ENCODE measurements around the gene EGFL7. TPM values are rescaled to one million over a fixed set of nuclear protein-coding genes. Genes with fewer than 3 reads are reported as not detected.

EGFL7 gene
- total RNA-seq, 4 donors from 2014 or later, result 38.4 to 143 (median 81.6) TPM

- intact Hi-C loops (cut with DNase I), result no loop called here
These were observed 43.9 kb upstream of the EGFL7 start for GRCh38 chr9:136618580-136619547.

GRCh38 chr9:136619742-136620440 is 42.8 kb upstream of the EGFL7 start:
- TF ChIP-seq POLR2A (IDR thresholded peaks at IDR 0.05), result no peak
- no peak for TF ChIP-seq CTCF (IDR thresholded peaks at IDR 0.05)
- Histone ChIP-seq H3K4me1 (peaks cover 5 to 17% of the 10 kb centered on the region in 2 donors), H3K27me3 (no peaks in the 10 kb centered on the region), H3K9me3 (no peaks in the 10 kb centered on the region), H3K4me3 (replicated peaks in 1 of 3) (no peak overlapping the region), H3K27ac (no peak overlapping the region), H3K36me3 (no peaks in the 10 kb centered on the region)
- peak; percentile 36 to 39 for DNase-seq
- intact Hi-C loops (cut with DNase I), result no loop called here
- 70 to 78% methylated on average over 2 to 15 of the region's 26 CpGs for WGBS, 2 donors

More at GRCh38 chr9:136618580-136619547, 43.9 kb upstream of the EGFL7 start:
- H3K9me3 ChIP-seq, result no peaks in the 10 kb centered on the region
- 80 to 93% methylated on average over 5 to 22 of the region's 27 CpGs for WGBS, 2 donors
- peaks cover 0 to 17% of the 10 kb centered on the region in 2 donors for H3K4me1 ChIP-seq
- no peaks in the 10 kb centered on the region for H3K27me3 ChIP-seq
- no peaks in the 10 kb centered on the region for H3K36me3 ChIP-seq
- H3K4me3 ChIP-seq (replicated peaks in 1 of 3), result no peak overlapping the region
- DNase-seq, result no peak
- H3K27ac ChIP-seq, result no peak overlapping the region
- TF ChIP-seq CTCF (IDR thresholded peaks at IDR 0.05) (no peak), POLR2A (IDR thresholded peaks at IDR 0.05) (no peak)

GRCh38 chr9:136620441-136621018 is 42.2 kb upstream of the EGFL7 start:
- DNase-seq, result no peak
- no peaks in the 10 kb centered on the region for H3K27me3 ChIP-seq
- H3K27ac ChIP-seq, result no peak overlapping the region
- H3K36me3 ChIP-seq, result no peaks in the 10 kb centered on the region
- intact Hi-C loops (cut with DNase I), result no loop called here
- H3K4me3 ChIP-seq (replicated peaks in 1 of 3), result no peak overlapping the region
- H3K4me1 ChIP-seq, result peaks cover 11 to 21% of the 10 kb centered on the region in 2 donors
- WGBS, 2 donors, result 92% methylated on average over 5 of the region's 29 CpGs; no CpG with 5 or more reads in 1 of the 2 donors
- no peaks in the 10 kb centered on the region for H3K9me3 ChIP-seq
- no peak for TF ChIP-seq POLR2A (IDR thresholded peaks at IDR 0.05)
- no peak for TF ChIP-seq CTCF (IDR thresholded peaks at IDR 0.05)

GRCh38 chr9:136621019-136621733 is 41.5 kb upstream of the EGFL7 start:
- DNase-seq, result no peak
- H3K4me1 ChIP-seq, result peaks cover 15 to 28% of the 10 kb centered on the region in 2 donors
- no peak for TF ChIP-seq POLR2A (IDR thresholded peaks at IDR 0.05)
- TF ChIP-seq CTCF (IDR thresholded peaks at IDR 0.05), result no peak
- intact Hi-C loops (cut with DNase I), result no loop called here
- no peaks in the 10 kb centered on the region for H3K9me3 ChIP-seq
- 52 to 55% methylated on average over 17 to 18 of the region's 34 CpGs for WGBS, 2 donors
- H3K4me3 ChIP-seq (replicated peaks in 1 of 3), result no peak overlapping the region
- H3K27me3 ChIP-seq, result no peaks in the 10 kb centered on the region
- H3K36me3 ChIP-seq, result no peaks in the 10 kb centered on the region
- no peak overlapping the region for H3K27ac ChIP-seq
